GM13977 (cell line): ENCODE results near the gene CFAP74.

Source experiments
- DNase-seq: peaks from one replicate; pipeline ENCODE4 v3.0.0; 2012; ENCODE audit warnings: low spot score
- in situ Hi-C: fragments of 300-500 bp; cut with MboI; formaldehyde crosslinking; loops from one replicate; pipeline ENCODE4 v1.12.0; 2022; ENCODE audit warnings: low sequenced_read_pairs, low pct_unique_long_range_greater_than_20kb, mixed read lengths, inconsistent platforms; ENCODE audit not compliant: unreplicated experiment
- TF ChIP-seq, protein P1 (sequence below): IDR thresholded peaks from 2 replicates; pipeline ENCODE4 v1.5.1; 2012; ENCODE audit warnings: mild to moderate bottlenecking, control low read depth; ENCODE audit not compliant: insufficient read depth; ENCODE audit errors: extremely low read depth, missing control alignments

CFAP74 gene

GRCh38 chr1:2025491-2025981 lies 21.9 kb upstream of the CFAP74 start:
- no peak for DNase-seq
- TF ChIP-seq, protein P1, sequence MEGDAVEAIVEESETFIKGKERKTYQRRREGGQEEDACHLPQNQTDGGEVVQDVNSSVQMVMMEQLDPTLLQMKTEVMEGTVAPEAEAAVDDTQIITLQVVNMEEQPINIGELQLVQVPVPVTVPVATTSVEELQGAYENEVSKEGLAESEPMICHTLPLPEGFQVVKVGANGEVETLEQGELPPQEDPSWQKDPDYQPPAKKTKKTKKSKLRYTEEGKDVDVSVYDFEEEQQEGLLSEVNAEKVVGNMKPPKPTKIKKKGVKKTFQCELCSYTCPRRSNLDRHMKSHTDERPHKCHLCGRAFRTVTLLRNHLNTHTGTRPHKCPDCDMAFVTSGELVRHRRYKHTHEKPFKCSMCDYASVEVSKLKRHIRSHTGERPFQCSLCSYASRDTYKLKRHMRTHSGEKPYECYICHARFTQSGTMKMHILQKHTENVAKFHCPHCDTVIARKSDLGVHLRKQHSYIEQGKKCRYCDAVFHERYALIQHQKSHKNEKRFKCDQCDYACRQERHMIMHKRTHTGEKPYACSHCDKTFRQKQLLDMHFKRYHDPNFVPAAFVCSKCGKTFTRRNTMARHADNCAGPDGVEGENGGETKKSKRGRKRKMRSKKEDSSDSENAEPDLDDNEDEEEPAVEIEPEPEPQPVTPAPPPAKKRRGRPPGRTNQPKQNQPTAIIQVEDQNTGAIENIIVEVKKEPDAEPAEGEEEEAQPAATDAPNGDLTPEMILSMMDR: no peak
- in situ Hi-C loops: no loop called here

DNA sequence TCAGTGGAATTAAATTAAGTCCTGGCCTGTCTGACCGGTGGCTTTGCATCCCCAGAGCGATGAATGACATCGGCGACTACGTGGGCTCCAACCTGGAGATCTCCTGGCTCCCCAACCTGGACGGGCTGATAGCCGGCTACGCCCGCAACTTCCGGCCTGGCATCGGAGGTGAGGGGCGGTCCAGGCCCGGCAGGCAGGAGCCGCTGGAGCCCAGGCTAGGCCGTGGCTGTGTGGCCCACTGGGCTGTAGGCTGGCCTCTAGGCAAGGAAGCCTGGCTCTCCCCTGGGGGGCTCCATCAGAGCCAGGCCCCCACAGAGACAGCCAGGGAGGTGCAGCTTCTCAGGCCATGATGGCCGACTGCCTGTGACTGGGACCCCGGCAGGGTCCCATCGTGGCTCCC lies 21.3 kb upstream of the CFAP74 start:
- no peak for DNase-seq
- TF ChIP-seq, protein P1: no peak
- in situ Hi-C loops: no loop called here

DNA sequence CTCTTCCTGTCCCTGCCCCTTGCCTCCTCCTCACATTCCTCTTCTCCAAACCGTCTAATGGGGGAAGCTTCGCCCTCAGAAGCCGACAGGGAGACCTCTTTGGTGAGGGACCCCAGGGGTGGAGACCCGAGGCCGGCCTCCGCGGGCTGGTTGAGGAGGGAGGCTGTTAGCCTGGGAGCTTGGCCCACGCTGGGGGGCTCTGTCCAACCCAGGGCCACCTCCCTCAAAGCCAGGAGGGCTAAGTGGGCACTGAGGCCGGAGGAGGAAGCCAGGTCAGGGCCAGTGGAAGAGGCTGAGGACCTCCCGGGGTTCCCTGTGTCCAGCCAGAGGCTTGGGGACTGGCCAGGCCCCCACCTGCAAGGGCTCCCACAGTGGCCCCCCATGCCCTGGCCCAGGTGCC lies 20.9 kb upstream of the CFAP74 start:
- no peak for DNase-seq
- TF ChIP-seq, protein P1: no peak
- in situ Hi-C loops: no loop called here

DNA sequence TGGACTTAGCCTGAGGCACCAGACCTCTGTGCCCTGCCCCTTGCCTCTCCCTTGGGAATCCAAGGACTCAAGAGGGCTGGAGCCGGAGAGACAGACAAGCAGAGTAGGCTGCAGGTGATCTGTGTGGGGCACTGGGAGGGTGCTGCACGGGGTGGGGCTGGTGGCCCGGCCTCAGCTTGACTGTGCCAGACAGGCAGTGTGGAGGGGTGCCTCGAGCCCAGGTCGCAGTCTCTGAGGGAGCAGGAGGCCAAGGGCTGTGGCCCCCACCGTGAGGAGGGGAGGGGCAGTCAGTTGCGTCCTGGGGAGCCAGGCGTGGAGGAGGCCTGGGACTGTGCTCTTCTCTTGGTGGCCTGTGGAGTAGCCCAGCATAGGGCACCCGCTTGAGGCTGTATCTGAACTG lies 19.6 kb upstream of the CFAP74 start:
- in situ Hi-C loops: no loop called here
- TF ChIP-seq, protein P1: no peak
- DNase-seq: no peak

GRCh38 chr1:2022063-2022770 lies 18.6 kb upstream of the CFAP74 start:
- in situ Hi-C loops: no loop called here
- TF ChIP-seq, protein P1: no peak
- DNase-seq: no peak

DNA sequence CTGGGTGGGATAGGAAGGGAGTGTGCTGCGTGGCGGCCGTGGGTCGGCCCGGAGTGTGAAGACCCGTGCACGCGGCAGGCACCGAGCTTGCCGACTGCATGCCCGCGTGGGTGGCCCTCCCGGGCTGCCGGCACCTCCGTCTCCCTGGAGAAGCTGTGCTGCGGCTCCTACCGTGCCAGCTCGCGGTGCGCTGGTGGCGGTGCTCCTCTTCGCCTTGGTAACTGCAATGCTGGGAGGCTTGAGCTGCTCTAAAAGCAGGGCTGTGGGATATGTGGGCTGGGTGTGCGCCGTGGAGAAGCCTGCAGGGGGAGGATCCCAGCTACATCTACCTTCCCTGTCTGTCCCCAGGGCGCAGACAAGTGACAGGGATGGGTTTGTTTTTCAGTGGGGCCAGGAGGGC lies 18.0 kb upstream of the CFAP74 start:
- in situ Hi-C loops: no loop called here
- TF ChIP-seq, protein P1: no peak

More for the DNA sequence above, 18.0 kb upstream of the CFAP74 start:
- no peak for DNase-seq
